Measurements from ENCODE around the gene GPAM. TPM values are rescaled to one million over a fixed set of nuclear protein-coding genes. Genes with fewer than 3 reads are reported as not detected.

Gene GPAM
- total and polyA plus RNA-seq, 2 of the 8 experiments (the other 6 are each of a cell fraction or from before 2014, with no cell fraction given) = 5.5 to 15.5 TPM

- TF ChIP-seq KDM1A (IDR thresholded peaks at IDR 0.05; ENCODE audit: borderline replicate concordance, low read length) (no peak), HDAC2 (IDR thresholded peaks at IDR 0.05; ENCODE audit: borderline replicate concordance in 1 of 2, low read depth in 2 of 2, low read length in 2 of 2) (no peak), CTCF (IDR thresholded peaks at IDR 0.05; ENCODE audit: control extremely low read depth in 1 of 3, insufficient read depth in 1 of 3, low read depth in 1 of 3, low read length in 3 of 3) (no peak)
Observed at GRCh38 chr10:112226439-112227248, 43.1 kb upstream of the GPAM start (continued).

Measured in H1 (cell line).